K562 (cell line): ENCODE measurements around the gene ERP44. TPM values are rescaled to one million over a fixed set of nuclear protein-coding genes. Genes with fewer than 3 reads are reported as not detected.
A peak's percentile ranks its signal among the peaks of the same experiment; 100 is the strongest.

Source experiments
- ATF1 ChIP-seq, 2 experiments: fragments of 450-650 bp in 1 of 2; IDR thresholded peaks; 2 replicates each; pipeline ENCODE4 v1.6.1; 2016; ENCODE audit warnings: missing compliant biosample characterization in 1 of 2, missing genetic modification characterization in 1 of 2
- BRCA1 ChIP-seq, 2 experiments: fragments of 450-650 bp in 1 of 2; sonication (generic) in 1 of 2; formaldehyde crosslinking in 1 of 2; IDR thresholded peaks; 2 replicates each; pipeline versions ENCODE4 v1.5.0 to v1.6.1; 2017 to 2020; ENCODE audit warnings: mild to moderate bottlenecking in 1 of 2, missing genetic modification reagents in 1 of 2
- CEBPB ChIP-seq: fragments of 450-650 bp; IDR thresholded peaks from 2 replicates; pipeline ENCODE4 v1.6.1; 2016; ENCODE audit warnings: missing genetic modification characterization, missing compliant biosample characterization
- CEBPG ChIP-seq, 3 experiments: fragments of 200-800 bp in 1 of 3; sonication (Bioruptor generic) in 1 of 3; sonication (generic) in 1 of 3; formaldehyde crosslinking in 1 of 3; IDR thresholded peaks in 2 of 3; conservative IDR thresholded peaks in 1 of 3; 2 replicates each; pipeline versions ENCODE4 v1.6.1 to v1.8.0; 2016 to 2022; ENCODE audit warnings: missing compliant biosample characterization in 2 of 3, missing genetic modification characterization in 2 of 3, mild to moderate bottlenecking in 1 of 3, missing genetic modification reagents in 1 of 3
- CHCHD3 ChIP-seq: fragments of 250-450 bp; sonication (Bioruptor Pico); IDR thresholded peaks from 2 replicates; pipeline ENCODE4 v2.1.2; 2022; ENCODE audit warnings: mild to moderate bottlenecking
- E2F5 ChIP-seq: sonication (generic); formaldehyde crosslinking; IDR thresholded peaks from 2 replicates; pipeline ENCODE4 v1.8.0; 2022; ENCODE audit warnings: mild to moderate bottlenecking, missing genetic modification reagents
- ELK3 ChIP-seq: fragments of 450-650 bp; formaldehyde crosslinking; IDR thresholded peaks from 2 replicates; pipeline ENCODE4 v1.4.0; 2020; ENCODE audit warnings: mild to moderate bottlenecking
- HOMEZ ChIP-seq: fragments of 250-450 bp; sonication (Bioruptor Pico); IDR thresholded peaks from 2 replicates; pipeline ENCODE4 v1.4.0; 2020; ENCODE audit warnings: mild to moderate bottlenecking, moderate library complexity
- MCM2 ChIP-seq: fragments of 450-650 bp; IDR thresholded peaks from 2 replicates; pipeline ENCODE4 v1.6.1; 2017; ENCODE audit warnings: low read depth, mild to moderate bottlenecking
- PHF21A ChIP-seq: fragments of 450-650 bp; IDR thresholded peaks from 2 replicates; pipeline ENCODE4 v1.6.1; 2017; ENCODE audit warnings: low read depth, borderline replicate concordance
- PML ChIP-seq: IDR thresholded peaks from 2 replicates; pipeline ENCODE4 v1.6.1; 2012; ENCODE audit warnings: low read length, inconsistent platforms
- RB1 ChIP-seq: fragments of 450-650 bp; IDR thresholded peaks from 2 replicates; pipeline ENCODE4 v1.6.1; 2017; ENCODE audit warnings: low read depth, mild to moderate bottlenecking
- TEAD2 ChIP-seq: fragments of 450-650 bp; IDR thresholded peaks from 2 replicates; pipeline ENCODE4 v1.6.1; 2016; ENCODE audit warnings: missing genetic modification characterization, control low read depth, missing compliant biosample characterization
- ZSCAN29 ChIP-seq: fragments of 450-650 bp; IDR thresholded peaks from 2 replicates; pipeline ENCODE4 v1.6.1; 2017
- polyA plus RNA-seq, 8 experiments: library from polyadenylated mRNA; depleted of rRNA in 4 of 8; stranded (reverse) in 5 of 8; unstranded in 3 of 8; fragments of >200 nt; fragmentation: Nextera tagmentation in 2 of 8; fragmentation: Illumina TruSeq in 1 of 8; extraction: Ambion mirVana in 2 of 8; extraction: Trizol in 1 of 8; gene quantifications; 2 replicates each; pipeline versions ENCODE4 v1.2.1 to v1.2.3, GENCODE V29; 2011 to 2014; ENCODE audit warnings: inconsistent platforms in 1 of 8, missing spikeins in 1 of 8
- total RNA-seq, 7 experiments: library from RNA; depleted of rRNA in 6 of 7; stranded (reverse); fragments of >200 nt in 6 of 7; fragmentation: Illumina TruSeq in 2 of 7; extraction: Trizol in 2 of 7; gene quantifications; 2 replicates each; pipeline versions ENCODE4 v1.2.1 to v1.2.3, GENCODE V29; 2011 to 2021; ENCODE audit warnings: low replicate concordance in 1 of 7

ERP44 gene
- total and polyA plus RNA-seq, 9 of the 15 experiments (the other 6 are each of a cell fraction or from before 2014, with no cell fraction given), result 9.2 to 23.4 (median 13.6) TPM

GRCh38 chr9:99962680-99963261 lies 136.0 kb downstream of the ERP44 start (continued):
- TF ChIP-seq E2F5 (CRISPR knock-in tag) (no peak), PML (no peak), ELK3 (no peak), CHCHD3 (no peak), MCM2 (no peak), CEBPG (CRISPR knock-in tag; IDR thresholded peaks at IDR 0.05) (no peak), CEBPG (tag; conservative IDR thresholded peaks at IDR 0.05 in 1 of 2, IDR thresholded peaks at IDR 0.05 in 1 of 2) (peak; percentile 53 to 62; a peak in 2 of 4 replicates), PHF21A (no peak), BRCA1 (IDR thresholded peaks at IDR 0.05) (no peak), BRCA1 (CRISPR knock-in tag; IDR thresholded peaks at IDR 0.05) (no peak), CEBPB (peak; percentile 9; the same call in 1 of the 2 replicates), TEAD2 (tag) (no peak), ZSCAN29 (no peak), ATF1 (CRISPR knock-in tag; IDR thresholded peaks at IDR 0.05) (no peak), ATF1 (tag; IDR thresholded peaks at IDR 0.05) (no peak), HOMEZ (CRISPR knock-in tag) (no peak), RB1 (no peak)
